GM19025 (cell line): ENCODE measurements around the gene ZNF57.
A peak's percentile ranks its signal among the peaks of the same experiment; 100 is the strongest.
"Not testable (repeated sequence)": the region's sequence is repeated elsewhere in the genome, so short reads cannot be mapped to it uniquely, and the experiment has no call there.

ENCODE experiments used
- ATAC-seq: cut with Tn5 transposase; IDR thresholded peaks from one replicate; pipeline ENCODE4 v1.9.1; 2021; ENCODE audit warnings: mild to moderate bottlenecking, low read depth, moderate library complexity; ENCODE audit not compliant: unreplicated experiment

The ZNF57 gene

DNA sequence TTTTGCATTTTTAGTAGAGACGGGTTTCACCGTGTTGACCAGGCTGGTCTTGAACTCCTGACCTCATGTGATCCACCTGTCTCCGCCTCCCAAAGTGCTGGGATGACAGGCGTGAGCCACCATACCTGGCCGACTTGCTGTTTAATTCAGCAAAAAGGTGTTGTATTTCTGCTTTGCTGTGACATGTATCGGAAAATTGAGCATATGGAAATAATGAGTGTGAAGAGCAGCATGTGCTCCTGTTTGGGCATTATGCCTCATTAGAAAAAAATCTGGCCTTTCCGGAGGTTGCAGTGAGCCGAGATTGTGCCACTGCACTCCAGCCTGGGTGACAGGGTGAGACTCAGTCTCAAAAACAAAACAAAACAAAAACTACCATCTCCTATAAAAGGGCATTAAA, 10.2 kb upstream of the ZNF57 start:
- not testable (repeated sequence) for ATAC-seq

DNA sequence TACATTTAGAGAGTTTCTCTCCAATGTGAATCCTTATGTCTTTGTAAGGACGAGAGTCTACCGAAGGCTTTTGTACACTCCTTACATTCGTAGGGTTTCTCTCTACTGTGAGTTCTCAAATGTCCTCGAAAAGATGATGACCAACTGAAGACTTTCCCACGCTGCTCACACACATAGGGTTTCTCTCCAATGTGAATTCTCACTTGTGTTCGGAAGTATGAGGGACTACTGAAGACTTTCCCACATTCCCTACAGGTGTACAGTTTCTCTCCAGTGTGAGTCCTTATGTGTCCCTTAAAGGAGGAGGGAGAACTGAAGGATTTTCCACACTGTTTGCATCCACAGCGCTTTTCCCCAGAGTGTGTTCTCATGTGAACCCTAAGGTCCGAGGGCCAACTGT, 4.0 kb upstream of the ZNF57 start:
- ATAC-seq: no peak

DNA sequence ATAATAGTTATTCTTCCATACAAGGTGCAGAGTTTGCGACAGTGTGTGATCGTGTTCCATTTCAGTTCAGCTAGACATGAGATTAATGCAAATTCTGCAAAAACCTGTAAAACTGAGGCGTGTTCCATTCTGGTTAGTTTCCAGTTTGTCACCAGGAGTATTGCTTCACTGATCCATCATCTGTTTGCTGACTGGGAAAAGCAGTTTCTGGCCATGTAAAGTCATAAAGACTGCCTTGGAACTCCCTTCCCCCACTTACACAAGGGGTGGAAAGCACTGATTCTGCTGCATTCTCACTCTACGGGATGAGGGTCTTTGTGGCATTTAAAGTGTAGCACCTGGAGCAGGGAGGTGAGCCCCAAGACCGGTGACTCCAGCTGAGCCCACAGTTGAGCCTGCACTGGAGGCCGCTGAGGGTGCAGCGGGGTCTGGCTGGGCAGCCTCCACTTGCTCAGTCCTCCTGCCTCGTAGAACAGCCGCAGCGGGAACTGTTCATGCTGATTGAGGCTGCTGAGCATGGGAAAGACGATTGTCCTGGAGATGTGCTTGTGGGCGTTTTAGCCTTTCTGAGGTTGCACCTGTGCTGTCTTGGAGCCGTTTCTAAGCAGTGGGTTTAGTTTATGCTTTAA, 2.0 kb downstream of the ZNF57 start:
- ATAC-seq: no peak

DNA sequence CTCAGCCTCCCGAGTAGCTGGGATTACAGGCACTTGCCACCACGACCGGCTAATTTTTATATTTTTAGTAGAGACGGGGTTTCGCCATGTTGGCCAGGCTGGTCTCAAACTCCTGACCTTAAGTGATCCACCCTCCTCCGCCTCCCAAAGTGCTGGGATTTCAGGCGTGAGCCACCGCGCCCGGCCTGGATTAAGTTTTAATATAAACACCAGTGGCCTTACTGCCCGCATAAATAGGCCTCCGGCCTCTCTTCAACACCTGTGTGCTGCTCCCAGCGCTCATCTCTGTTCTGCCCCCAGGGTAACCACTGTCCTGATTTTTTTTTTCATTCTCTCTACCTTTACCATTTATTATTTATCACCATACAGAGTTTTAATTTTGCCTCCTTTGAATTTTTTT, 2.6 kb downstream of the ZNF57 start:
- ATAC-seq: not testable (repeated sequence)

DNA sequence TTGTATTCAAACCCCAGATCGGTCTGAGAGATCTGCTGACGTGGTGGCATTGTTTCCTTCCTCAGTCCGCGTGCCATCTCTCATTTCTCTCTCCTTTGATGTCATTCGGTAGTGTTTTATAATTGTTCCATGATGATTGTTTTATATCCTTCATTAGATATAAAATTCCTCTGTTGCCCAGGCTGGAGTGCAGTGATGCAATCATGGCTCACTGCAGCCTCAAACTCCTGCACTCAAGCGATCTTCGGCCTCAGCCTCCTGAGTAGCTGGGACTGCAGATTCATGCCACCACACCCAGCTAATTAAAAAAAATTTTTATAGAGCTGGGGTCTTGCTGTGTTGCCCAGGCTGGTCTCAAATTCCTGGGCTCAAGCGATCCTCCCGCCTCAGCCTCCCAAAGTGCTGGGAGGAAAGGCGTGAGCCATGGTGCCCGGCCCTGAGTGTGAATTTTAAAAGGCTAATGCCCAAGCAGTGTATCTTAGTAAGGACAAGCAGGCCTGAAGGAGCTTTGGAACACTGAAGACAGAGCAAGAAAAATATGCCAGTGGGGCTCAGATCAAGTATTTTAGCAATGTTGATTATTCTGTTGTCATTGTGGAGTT, 5.3 kb downstream of the ZNF57 start:
- no peak for ATAC-seq

DNA sequence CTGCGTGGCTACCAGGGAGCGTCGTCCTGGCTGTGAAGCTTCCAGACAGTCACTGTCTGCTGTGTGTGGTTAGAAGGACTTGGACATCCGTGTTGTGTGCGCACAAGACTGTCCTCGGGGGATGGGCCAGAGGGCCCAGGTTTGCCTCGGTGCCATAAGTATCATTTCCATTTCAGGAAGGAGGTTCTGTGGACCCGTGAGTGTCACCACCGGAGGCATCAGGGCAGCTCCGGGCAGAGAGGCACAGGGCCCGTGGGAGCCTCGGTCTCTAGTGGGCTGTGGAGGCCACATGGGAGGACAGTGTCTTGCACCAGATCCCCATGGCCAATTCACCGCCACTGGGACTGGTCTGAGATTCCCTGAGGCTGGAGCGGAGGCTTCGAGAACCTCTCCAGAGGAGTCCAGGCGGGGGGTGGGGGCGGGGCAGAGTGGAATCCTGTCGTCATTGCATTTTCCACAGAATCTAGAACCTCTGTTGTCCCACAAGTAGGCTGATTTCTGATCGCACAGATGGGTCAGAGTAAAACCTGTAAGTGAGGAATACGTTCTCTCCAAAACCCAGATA, 6.0 kb downstream of the ZNF57 start:
- no peak for ATAC-seq

DNA sequence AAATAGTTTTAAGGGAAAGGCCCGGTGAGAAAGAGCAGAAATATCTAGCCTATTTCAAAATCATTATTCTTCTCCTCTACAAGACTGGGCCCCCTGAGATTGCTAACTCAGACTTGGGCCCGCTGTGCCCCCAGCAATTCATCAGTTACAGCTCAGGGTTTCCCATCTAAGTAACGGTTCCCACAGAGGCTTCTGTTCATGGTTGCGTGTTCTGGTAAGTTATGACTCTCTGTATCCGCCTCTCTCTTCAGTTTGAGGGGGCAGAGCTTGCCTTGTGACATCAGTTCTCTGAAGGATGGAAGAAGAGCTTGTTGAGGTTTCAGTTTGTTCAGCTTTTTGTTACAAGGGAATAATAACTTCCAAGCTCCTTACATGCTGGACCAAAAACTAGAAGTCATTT, 11.6 kb downstream of the ZNF57 start:
- no peak for ATAC-seq

DNA sequence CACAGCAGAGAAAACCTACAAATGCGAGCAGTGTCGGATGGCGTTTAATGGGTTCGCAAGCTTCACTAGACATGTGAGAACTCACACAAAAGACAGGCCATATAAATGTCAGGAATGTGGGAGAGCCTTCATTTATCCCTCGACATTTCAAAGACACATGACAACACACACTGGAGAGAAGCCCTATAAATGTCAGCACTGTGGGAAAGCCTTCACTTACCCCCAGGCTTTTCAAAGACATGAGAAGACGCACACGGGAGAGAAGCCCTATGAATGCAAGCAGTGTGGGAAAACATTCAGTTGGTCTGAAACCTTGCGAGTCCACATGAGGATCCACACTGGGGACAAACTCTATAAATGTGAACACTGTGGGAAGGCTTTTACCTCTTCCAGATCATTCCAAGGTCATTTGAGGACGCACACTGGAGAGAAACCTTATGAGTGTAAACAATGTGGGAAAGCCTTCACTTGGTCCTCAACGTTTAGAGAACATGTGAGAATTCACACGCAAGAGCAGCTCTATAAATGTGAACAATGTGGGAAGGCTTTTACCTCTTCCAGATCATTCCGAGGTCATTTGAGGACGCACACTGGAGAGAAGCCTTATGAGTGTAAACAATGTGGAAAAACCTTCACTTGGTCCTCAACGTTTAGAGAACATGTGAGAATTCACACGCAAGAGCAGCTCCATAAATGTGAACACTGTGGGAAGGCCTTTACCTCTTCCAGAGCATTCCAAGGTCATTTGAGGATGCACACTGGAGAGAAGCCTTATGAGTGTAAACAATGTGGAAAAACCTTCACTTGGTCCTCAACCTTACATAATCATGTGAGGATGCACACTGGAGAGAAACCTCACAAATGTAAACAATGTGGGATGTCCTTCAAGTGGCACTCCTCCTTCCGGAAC, 16.8 kb downstream of the ZNF57 start:
- no peak for ATAC-seq

DNA sequence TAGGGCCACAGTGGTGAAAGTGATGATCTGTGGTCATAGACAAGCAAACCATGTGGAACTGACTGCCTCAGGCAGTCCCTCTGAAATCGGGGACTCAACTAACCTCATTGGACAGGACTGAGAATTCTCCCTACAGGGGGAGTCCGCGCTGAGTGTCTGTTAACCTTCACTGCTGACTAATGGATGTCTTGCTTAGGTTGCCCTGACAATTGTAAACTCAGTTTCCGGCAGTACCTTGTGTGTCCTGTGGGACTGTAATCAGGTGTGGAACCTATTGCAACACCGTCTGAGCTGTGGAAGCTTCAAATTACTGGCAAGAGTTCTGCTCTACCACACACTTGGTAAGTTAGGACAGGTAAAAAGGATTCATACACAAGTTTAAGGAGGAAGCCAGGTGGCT, 22.3 kb downstream of the ZNF57 start:
- ATAC-seq: no peak

DNA sequence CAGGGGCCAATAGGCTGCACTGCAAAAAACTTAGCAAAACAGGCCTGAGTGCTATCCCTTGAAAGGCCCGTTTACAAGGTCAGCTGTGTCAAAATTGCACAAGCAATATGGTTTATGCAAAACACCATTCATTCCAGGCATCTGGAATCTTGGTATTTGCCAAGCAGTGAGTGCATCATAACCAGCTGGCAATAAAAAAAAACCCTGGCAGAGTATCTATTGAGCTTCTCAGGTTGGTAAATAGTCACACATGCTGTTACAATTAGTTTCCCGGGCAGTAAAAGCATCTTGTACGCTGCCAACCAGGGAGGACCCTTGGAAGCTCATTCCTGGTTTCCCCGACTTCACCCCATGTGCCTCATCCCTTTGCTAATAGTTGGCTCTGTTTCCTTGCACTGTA, 22.8 kb downstream of the ZNF57 start:
- ATAC-seq: no peak

DNA sequence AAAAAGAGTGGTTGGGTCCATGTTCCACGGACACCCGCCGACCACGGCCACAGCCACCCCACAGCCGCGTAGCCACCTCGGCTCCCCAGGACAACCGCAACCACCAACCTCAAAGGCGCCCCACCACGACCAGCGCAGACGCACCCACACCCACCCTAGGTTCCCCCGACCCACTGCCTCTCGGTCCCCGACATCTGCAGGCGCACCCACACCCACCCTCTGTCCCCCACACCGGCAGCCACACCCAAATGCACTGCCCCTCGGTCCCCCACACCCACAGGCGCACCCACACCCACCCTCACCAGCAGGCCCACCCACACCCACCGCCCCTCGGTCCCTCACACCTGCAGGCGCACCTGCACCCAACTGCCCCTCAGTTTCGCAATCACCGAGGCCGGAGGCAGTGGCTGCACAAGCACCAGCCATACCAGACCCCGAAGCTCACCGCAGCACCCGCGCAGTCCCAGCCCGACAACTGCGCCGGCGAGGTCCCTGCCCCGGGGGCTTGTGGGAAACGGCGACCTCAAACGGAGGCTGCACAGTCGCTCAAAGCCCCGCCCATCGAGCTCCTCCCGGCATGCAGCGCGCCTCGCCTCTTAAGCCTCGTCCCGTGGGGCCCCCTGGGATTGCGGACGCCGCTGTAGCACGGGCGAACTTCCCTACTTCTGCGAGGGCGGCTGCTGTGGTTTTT, 25.8 kb downstream of the ZNF57 start:
- ATAC-seq: no peak

DNA sequence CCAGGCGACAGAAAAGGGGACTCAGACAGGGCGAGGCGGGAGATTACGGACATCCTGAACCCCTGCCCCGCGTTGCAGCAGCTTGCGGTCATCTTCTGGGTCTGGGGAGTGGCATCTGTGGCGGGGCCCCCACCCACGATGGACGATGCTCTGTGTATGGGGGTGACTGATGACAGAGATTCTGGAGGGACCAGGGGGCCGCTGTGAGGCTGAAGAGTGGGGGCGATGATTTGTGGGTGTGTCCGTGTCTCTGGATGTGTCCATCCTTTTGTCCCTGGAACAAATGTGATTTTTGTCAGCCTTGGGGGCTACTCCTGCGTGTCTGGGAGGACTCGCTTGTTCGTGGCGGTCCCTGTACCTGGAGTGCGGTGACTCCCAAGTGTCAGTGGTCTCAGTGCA, 26.3 kb downstream of the ZNF57 start:
- no peak for ATAC-seq

DNA sequence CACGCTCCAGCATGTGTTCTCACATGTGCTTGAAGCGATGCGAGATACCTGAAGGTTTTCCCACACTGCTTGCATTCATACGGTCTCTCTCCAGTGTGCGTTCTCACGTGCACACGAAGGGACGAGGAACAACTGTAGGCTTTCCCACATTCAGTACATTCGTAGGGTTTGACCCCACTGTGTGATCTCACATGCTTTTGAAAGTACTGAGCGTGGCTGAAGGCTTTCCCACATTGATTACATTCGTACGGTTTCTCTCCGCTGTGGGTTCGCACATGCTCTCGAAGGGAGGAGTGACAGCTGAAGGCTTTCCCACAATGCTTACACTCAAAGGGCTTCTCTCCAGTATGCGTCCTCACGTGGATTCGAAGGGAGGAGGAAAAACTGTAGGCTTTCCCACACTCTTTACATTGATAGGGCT, 32.8 kb downstream of the ZNF57 start:
- ATAC-seq: no peak

DNA sequence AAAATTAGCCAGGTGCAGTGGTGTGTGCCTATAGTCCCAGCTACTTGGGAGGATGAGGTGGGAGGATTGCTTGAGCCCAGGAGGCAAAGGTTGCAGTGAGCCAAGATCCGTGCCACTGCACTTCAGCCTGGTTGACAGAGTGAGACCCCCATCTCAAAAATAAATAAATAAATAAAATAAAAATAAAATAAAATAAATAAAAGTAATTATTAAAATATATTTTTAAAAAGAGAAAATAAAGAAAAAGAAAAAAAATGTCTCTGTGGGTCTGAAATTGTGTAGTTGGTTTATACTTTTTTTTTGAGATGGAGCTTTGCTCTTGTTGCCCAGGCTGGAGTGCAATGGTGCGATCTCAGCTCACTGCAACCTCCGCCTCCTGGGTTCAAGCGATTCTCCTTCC, 35.1 kb downstream of the ZNF57 start:
- ATAC-seq: not testable (repeated sequence)

DNA sequence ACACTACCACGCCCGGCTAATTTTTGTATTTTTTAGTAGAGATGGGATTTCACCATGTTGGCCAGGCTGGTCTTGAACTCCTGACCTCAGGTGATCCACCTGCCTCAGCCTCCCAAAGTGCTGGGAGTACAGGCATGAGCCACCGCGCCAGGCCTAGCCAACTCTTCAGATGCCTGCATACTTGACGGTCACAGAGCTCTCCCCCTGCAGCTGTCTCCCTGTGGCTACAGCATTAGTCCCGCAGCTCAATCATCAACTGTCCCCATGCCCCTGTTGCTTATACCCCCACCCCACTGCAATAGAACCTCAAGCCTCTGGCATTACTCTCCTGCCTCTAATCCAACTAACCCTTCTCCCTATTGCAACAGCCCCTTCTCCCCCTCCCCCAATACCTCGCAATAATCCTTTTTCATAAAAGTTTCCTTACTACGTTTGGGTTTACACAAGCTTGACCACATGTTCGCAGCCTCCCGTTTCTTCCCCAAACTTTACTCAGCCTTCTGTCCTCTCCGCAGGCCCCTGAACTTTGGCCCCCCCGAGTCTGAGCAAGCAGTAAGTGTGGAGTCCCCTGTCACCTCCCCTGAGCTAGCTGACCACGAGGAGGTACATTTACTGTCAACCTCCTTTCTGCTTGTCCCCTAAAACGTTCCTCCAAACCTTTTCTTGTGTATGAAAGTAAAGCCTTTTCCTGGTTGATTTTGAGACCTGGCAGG, 42.4 kb downstream of the ZNF57 start:
- no peak for ATAC-seq

DNA sequence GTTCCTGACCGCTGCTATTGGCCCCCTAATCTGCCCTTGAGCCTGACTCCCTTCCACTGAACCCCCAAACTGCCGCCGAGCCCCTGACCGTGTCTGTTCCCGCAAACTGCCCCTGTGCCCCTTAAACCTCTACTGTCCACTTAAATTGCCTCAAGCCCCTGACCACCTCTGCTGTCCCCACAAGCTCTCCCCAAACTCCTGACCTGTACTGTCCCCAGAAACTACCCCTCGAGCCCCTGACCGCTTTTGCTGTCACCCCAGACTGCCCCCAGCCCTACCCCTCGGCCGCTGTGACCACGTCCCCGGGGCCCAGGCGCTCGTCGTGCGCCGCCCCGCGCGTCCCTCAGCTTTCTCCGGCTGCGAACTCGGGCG, 43.7 kb downstream of the ZNF57 start:
- peak; percentile 8 for ATAC-seq

DNA sequence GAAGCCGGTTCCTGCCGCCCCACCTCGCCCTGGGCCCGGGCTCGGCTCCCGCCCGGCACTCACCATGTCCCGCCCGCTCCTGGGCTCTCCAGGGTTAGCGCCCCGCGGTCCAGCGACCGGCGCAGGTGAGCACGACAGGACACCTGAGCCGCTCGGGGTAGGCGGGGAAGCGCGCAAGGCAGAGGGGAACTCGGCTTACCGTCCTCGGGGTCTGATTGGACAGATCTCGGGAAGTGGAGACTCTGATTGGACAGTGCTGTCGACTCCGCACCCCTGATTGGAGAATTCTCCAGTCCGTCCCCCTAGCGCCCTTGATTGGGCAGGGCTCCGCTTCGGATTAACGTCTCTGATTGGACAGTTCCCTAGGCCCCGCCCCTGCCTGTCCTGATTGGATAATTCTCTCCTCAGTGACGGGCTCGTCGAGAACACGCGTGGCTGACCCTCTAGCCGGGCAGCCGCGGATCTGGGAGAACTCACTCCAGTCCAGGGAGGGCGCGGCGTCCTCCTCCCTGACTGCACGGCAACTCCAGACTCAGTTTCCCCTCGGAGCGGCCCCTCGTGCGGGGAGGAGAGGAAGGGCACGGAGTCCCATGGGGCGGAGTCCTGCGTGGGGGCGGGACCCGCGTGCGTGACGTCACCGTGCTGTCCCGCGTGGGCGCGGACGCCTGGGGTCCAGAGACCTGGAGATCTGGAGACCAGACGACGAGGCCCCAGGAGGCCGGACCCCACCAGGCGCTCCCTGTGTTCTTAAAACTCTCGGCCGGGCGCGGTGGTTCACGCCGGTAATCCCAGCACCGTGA, 44.2 kb downstream of the ZNF57 start, which contains the start of gene ZNF77:
Gene ZNF77 (minus strand): TSS at position 197 of the 800 bp plus-strand sequence. CDS start 131 bp downstream, at position 66.
- ATAC-seq: peak; percentile 95

DNA sequence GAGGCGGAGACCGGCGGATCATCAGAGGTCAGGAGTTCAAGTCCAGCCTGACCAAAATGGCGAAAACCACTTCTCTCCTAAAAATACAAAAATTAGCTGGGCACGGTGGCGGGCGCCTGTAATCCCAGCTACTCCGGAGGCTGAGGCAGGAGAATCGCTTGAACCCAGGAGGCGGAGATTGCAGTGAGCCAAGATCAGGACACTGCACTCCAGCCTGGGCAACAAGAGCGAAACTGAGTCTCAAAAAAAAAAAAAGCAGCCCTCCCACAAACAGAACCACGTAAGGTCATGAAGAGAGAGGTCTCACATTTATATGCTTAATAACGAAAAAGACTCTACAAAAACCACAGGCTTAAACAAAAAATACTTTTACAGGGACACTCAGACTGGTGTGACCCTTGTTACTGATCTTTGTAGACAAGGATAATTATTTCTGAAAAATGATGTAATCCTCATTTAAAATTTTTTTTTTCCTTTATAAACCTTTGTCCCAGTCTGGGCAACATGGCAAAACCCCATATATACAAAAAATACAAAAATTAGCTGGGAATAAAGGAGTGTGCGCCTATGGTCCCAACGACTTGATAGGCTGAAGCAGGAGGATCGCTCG, 45.0 kb downstream of the ZNF57 start:
- ATAC-seq: no peak

DNA sequence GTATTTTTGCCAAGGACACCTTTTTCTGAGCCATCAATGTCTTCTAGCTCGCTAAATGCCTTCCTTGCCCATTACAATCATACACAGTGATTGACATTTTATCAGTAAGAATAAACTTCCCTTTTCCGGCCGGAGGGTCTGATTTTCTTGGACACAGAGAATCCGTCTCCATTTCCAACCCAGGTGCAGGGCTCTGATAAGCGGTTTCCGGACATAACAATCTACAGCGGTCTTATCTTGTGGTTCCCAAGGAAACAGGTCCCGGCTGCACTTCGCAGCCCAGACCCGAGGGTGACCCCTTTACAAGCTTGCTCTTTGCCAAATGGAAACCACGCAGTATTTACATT, 49.2 kb downstream of the ZNF57 start:
- ATAC-seq: no peak
